GM19238 (cell line): ENCODE data around the gene KDM3B.

ENCODE experiments used
- DNase-seq: peaks from one replicate; pipeline ENCODE4 v3.0.0; 2011; ENCODE audit warnings: low spot score; ENCODE audit not compliant: insufficient read length

Gene KDM3B

DNA sequence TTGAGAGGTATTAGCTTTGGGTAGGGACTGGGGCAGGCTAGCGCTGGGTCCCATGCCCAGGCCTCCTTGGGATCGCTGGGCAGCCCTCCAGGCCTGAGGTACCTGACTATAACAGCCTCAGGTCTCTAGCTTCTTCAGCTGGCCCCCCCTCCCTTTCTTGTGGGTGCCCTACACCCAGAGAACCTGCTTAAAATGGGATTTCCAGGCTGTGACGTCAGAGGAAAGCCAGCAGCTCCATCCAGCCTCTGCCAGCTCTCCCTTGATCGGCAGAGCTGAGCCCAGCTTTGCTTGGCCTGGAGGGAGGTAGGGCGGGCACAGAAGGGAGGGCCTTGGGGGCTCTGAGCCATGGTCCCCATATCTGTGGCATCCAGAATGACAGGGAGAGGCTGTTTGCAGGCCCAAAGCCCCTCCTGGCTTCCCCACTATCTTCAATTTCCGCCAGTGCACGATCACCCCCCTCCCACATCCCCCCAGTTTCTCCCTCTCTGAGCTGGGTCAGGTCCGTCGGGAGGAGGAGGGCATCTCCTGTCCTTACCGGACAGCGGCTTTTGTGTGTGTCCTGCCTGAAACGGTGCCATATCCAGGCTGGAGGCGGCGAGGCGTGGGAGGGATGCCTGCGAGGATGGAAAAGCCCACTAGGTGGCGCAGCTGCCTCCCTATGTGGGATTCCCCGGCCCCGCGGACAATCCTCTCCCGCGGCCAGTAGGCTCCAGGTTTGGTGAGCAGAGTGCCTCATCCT lies 97.2 kb downstream of the KDM3B start:
- peak; percentile 94 for DNase-seq

DNA sequence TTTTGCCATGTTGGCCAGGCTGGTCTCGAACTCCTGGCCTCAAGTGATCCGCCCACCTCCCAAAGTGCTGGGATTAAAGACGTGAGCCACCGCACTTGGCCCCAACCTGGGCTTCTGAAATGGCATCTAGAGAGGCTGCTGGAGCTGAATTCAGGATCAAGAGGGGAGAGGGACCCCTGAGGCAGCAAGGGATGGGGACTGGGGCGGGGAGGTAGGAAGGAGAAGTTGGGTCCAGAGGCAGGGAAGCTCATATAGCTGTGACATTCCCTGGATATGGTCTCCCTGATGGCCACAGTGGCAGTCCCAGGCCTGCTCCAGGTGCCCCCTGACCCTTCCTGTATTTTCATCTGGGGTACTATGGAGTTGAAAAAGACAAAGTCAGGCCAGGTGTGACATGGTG lies 98.5 kb downstream of the KDM3B start:
- no peak for DNase-seq

GRCh38 chr5:138452720-138453119 lies 100.2 kb downstream of the KDM3B start:
- no peak for DNase-seq

- no peak for DNase-seq
Observed at GRCh38 chr5:138453590-138453989, 101.1 kb downstream of the KDM3B start.

GRCh38 chr5:138454121-138454520 lies 101.6 kb downstream of the KDM3B start:
- no peak for DNase-seq

GRCh38 chr5:138455232-138455930 lies 102.9 kb downstream of the KDM3B start:
- no peak for DNase-seq

DNA sequence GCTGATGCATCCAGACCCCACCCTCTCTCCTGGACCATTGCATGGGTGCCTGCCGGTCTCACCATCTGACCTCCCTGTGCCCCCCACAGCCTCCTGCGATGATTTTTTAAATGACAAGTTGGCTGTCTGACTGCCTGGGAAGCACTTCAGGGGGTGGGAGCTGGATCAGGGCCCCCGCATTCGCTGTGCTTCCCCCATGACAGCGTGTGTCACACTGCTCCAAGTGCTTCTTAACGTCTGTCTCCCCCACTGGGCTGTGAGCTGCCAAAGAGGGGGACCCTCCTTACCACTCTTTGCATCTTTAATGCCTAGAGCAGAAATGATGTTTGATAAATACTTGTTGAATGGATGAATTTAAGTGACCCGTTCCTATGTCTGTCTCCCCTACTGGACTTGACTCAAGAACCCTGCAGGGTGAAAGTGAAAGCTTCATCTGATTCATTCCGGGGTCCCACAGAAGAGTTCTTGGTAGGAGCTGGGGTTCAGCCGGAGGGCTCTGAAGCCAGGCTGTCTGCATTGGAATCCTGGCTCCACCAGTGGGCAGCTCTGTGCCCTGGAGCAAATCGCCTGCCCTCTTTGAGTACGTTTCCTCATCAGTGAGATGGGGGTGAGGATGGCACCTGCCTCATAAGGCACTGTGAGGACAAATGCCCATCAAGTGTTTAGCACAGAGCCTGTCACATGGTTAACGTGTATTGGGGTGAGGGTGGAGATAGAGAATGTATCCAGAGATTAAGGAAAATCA lies 105.2 kb downstream of the KDM3B start:
- DNase-seq, result no peak

DNA sequence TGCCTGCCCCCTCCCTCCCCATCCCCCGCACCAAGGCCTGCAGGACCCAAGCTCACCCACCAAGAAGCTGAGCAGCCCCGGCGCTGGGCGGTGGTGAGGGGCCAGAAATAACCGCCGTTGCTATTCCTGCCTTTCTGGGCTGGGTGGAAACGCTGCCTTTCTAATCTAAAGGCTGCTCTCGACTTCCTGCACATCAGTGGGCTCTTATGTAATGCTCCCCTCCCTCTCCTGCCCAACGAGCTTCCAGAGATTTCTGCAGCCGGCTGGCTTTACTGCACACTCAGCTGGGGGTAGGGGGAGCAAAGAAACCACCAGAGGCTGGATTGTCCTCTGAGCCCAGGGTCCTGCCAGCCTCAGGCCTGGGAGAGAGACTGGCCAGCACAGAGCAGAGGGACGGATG lies 105.9 kb downstream of the KDM3B start:
- no peak for DNase-seq

DNA sequence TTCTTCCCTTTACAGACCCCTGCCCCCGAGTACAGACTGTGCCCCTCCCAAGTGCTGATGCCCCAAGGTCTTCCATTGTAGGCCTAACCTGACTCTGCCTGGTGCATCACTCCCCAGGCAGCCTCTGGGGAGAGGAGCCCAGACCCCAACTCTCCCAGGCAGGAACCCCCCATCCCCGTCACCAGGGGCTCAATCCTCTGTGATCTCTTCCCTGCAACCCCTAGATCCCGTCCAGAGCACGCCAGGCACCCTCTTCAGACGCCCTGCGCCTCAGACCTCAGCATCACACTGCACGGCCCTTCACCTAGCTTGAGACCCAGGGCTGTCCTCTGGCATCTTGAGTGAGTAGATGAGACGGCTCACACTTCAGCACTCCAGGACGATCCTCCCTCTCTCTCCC lies 106.4 kb downstream of the KDM3B start:
- no peak for DNase-seq

- DNase-seq, result no peak
Observed at GRCh38 chr5:138459311-138459933, 106.9 kb downstream of the KDM3B start.

GRCh38 chr5:138460032-138460693 lies 107.7 kb downstream of the KDM3B start:
- no peak for DNase-seq

DNA sequence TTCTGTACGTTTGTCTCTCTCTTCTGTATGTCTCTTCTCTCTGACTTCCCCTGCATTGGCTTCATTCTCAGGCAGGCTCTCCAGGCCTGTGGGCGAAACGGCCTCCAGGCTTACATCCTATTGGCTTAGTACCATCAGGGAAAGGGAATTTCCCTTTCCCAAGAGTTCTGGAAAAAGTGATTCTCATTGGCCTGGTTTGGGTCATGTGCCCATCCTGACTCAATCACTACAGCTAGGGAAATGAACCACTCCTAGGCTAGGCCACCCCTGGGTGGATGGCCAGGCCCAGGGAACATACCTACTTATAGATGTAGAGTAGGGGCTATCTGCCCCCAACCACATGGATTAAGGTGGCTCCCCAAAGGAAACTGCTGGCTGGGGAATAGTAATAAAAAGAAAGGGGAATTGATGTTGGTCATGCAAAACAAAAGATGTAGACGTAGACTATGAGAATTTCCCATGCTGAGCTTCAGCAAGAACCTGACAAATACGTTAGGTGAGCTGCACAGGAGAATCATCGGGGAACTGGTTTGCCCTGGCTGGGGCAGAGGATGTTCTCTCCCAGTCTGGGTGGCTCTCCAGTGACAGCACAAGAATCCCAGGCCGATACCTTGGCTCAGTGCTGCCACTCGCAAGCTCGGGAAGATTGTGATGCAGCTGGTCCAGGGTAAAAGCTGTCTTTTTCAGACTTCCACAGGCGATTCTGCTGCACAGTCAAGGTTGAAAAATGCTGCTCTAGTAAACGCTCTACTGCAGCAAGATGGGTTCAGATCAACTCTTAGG lies 109.0 kb downstream of the KDM3B start:
- DNase-seq, result no peak

- no peak for DNase-seq
Observed at GRCh38 chr5:138463419-138464007, 111.0 kb downstream of the KDM3B start.

DNA sequence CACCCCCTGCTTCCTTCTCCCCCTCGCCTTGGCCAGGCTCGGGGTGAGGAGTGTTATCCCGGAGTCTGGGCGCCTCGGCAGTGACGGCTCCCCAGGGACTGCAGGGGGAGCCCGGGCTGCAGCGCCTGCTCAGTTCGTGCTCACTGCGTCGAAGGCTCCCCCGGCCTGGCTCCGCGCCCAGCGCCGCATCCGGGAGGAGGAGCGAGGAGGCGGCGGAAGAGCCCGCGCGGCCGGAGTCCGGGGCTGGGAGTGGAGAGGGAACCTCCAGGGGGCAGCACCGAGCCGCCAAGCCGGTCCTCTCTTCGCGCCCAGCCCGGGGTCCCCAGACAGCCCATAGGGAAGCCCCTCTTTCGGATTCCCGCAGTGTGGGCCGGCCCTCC lies 111.5 kb downstream of the KDM3B start:
- DNase-seq, result peak; percentile 95

GRCh38 chr5:138464388-138465260 lies 112.1 kb downstream of the KDM3B start:
- peak; percentile 89 for DNase-seq

GRCh38 chr5:138465261-138466124 lies 113.0 kb downstream of the KDM3B start, which contains the start of gene EGR1:
EGR1 (plus strand) TSS chr5:138465479; CDS start chr5:138465762, 283 bp downstream.
- DNase-seq, result peak; percentile 86

- DNase-seq, result no peak
Observed at GRCh38 chr5:138466125-138466899, 113.8 kb downstream of the KDM3B start.
